Thoracic aorta (tissue), 2 donors: ENCODE results near the gene ATAD1. TPM values are rescaled to one million over a fixed set of nuclear protein-coding genes. Genes with fewer than 3 reads are reported as not detected.

Source experiments
- ATAC-seq: fragments of 150-250 bp; one replicate; pipeline ENCODE4 v1.8.0; 2017; ENCODE audit warnings: low read depth; ENCODE audit not compliant: insufficient number of reproducible peaks, low FRiP score
- DNase-seq: peaks from one replicate; pipeline ENCODE4 v3.0.0-alpha.2; 2020; ENCODE audit warnings: low spot score
- H3K27ac ChIP-seq, 2 donors: fragments of 200-600 bp; sonication (generic); 1 replicate in 1 of 2; 2 replicates in 1 of 2; pipeline ENCODE4 v1.5.1; 2016; ENCODE audit warnings: mild to moderate bottlenecking in 2 of 2, moderate library complexity in 2 of 2
- H3K27me3 ChIP-seq: fragments of 200-600 bp; sonication (generic); replicated peaks from 2 replicates; pipeline ENCODE4 v1.6.0; 2016; ENCODE audit warnings: mild to moderate bottlenecking; ENCODE audit not compliant: insufficient read depth
- H3K36me3 ChIP-seq: fragments of 200-600 bp; sonication (generic); one replicate; pipeline ENCODE4 v1.5.1; 2016
- H3K4me1 ChIP-seq, 2 donors: fragments of 200-600 bp; sonication (generic); 1 replicate in 1 of 2; 2 replicates in 1 of 2; pipeline versions ENCODE4 v1.5.1 to v1.6.0; 2016; ENCODE audit warnings: low read depth in 2 of 2, mild to moderate bottlenecking in 1 of 2; ENCODE audit not compliant: control insufficient read depth in 1 of 2
- H3K4me3 ChIP-seq: fragments of 200-600 bp; sonication (generic); 2 replicates; pipeline ENCODE4 v1.5.1; 2016; ENCODE audit warnings: mild to moderate bottlenecking
- H3K9me3 ChIP-seq: fragments of 200-600 bp; sonication (generic); 2 replicates; pipeline ENCODE4 v1.5.1; 2016
- CTCF ChIP-seq: fragments of 200-600 bp; sonication (generic); IDR thresholded peaks from one replicate; pipeline ENCODE4 v1.5.1; 2019; ENCODE audit warnings: antibody characterized with exemption
- total RNA-seq, 2 donors: library from RNA; depleted of rRNA; stranded (reverse); fragments of >200 nt; gene quantifications; one replicate each; pipeline versions ENCODE4 v1.1.0 to v1.2.3, GENCODE V29; 2016

ATAD1 gene
- total RNA-seq, 2 donors from 2014 or later: 25.3 to 29.1 TPM

GRCh38 chr10:87844837-87845623 is 27.0 kb upstream of the ATAD1 start:
- peaks cover 0 to 6% of the 10 kb centered on the region in 2 donors for H3K4me1 ChIP-seq
- ATAC-seq (no peak), DNase-seq (no peak)
- no peaks in the 10 kb centered on the region for H3K36me3 ChIP-seq
- H3K27me3 ChIP-seq: no peaks in the 10 kb centered on the region
- TF ChIP-seq CTCF: no peak
- no peak overlapping the region for H3K27ac ChIP-seq
- no peaks in the 10 kb centered on the region for H3K9me3 ChIP-seq
- no peak overlapping the region for H3K4me3 ChIP-seq

- DNase-seq (no peak), ATAC-seq (no peak)
- no peak for TF ChIP-seq CTCF
- no peak overlapping the region for H3K4me3 ChIP-seq
- no peaks in the 10 kb centered on the region for H3K36me3 ChIP-seq
- H3K9me3 ChIP-seq: no peaks in the 10 kb centered on the region
- H3K27me3 ChIP-seq: no peaks in the 10 kb centered on the region
- H3K27ac ChIP-seq: no peak overlapping the region
- H3K4me1 ChIP-seq: peaks cover 3 to 6% of the 10 kb centered on the region in 2 donors
Measured at GRCh38 chr10:87843714-87844113, 25.7 kb upstream of the ATAD1 start.

DNA sequence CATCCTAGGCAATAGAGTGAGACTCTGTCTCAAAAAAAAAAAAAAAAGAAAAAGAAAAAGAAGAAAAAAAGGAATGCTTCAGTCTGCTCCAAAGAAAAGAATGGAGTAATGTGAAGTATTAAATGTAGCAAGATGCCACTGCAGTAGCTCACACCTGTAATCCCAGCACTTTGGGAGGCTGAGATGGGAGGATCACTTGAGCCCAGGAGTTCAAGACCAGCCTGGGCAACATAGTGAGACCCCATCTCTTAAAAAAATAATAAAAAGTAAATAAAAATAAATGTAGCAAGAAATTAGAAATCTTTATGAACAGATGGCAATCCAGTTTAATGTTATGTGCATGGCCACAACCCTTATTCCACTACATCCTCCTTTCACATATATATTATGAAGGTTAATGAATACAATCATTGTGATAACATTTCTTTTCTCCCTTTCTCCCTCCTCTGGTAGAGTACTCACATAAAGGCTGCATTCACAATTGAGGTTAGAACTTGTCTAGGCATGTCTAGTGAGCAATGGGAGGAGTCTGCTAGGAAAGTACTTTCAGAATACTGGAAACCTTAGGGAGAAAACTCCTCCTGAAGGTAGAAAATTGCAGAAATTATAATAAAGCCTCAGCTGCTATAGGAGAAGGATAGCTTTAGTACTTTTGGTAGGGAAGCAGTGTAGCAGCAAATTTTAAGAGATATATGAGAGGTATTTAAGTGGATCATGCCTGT is 24.9 kb upstream of the ATAD1 start:
- Histone ChIP-seq H3K27ac (no peak overlapping the region), H3K27me3 (no peaks in the 10 kb centered on the region), H3K9me3 (no peaks in the 10 kb centered on the region), H3K4me3 (no peak overlapping the region), H3K36me3 (no peaks in the 10 kb centered on the region), H3K4me1 (peaks cover 6 to 7% of the 10 kb centered on the region in 2 donors)
- DNase-seq (no peak), ATAC-seq (no peak)
- TF ChIP-seq CTCF: no peak

DNA sequence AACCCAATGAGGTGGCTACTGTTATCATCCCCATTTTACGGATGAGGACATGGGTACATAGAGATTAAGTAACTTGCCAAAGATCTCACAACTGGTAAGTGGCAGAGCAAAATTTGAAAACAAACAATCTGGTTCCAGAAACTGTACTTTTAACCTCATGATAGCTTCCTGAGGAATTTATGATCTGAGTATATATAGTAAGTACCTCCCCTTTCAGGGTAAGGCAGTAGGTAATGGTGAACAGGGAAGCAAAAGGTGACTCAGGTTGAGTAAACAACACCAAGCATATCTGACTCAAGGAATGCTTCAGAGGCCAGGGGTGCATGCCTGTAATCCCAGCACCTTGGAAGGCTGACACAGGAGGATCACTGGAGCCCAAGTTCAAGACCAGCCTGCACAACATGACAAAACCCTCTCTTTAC is 24.2 kb upstream of the ATAD1 start:
- H3K27me3 ChIP-seq: no peaks in the 10 kb centered on the region
- no peak overlapping the region for H3K4me3 ChIP-seq
- H3K27ac ChIP-seq: no peak overlapping the region
- TF ChIP-seq CTCF: no peak
- no peaks in the 10 kb centered on the region for H3K36me3 ChIP-seq
- H3K4me1 ChIP-seq: peaks cover 6 to 7% of the 10 kb centered on the region in 2 donors
- ATAC-seq (no peak), DNase-seq (no peak)
- H3K9me3 ChIP-seq: no peaks in the 10 kb centered on the region

GRCh38 chr10:87841186-87841585 is 23.2 kb upstream of the ATAD1 start:
- Histone ChIP-seq H3K9me3 (no peaks in the 10 kb centered on the region), H3K27me3 (no peaks in the 10 kb centered on the region), H3K4me3 (no peak overlapping the region), H3K4me1 (peaks cover 6 to 7% of the 10 kb centered on the region in 2 donors), H3K27ac (no peak overlapping the region), H3K36me3 (no peaks in the 10 kb centered on the region)
- no peak for ATAC-seq
- no peak for DNase-seq
- no peak for TF ChIP-seq CTCF
